Naive B cell (primary cell): Measurements from ENCODE around the gene TACR1. TPM values are rescaled to one million over a fixed set of nuclear protein-coding genes. Genes with fewer than 3 reads are reported as not detected.

ENCODE experiments used
- ATAC-seq, 2 donors: fragments of 150-1000 bp; cut with Tn5 transposase; 2 replicates each; pipeline ENCODE4 v1.10.0; 2021; ENCODE audit warnings: low read depth in 2 of 2, mild to moderate bottlenecking in 2 of 2, moderate library complexity in 2 of 2
- DNase-seq: peaks from one replicate; pipeline ENCODE4 v3.0.0; 2022
- H3K27ac Mint-ChIP-seq, 6 donors: one replicate each; pipeline ENCODE4 v1.8.0; 2020 to 2022; ENCODE audit warnings: mild to moderate bottlenecking in 6 of 6, mixed read lengths in 6 of 6, moderate library complexity in 5 of 6, inconsistent platforms in 2 of 6
- H3K27me3 Mint-ChIP-seq, 3 donors: one replicate each; pipeline ENCODE4 v1.8.0; 2021 to 2022; ENCODE audit warnings: mixed read lengths in 3 of 3, mild to moderate bottlenecking in 1 of 3
- H3K36me3 Mint-ChIP-seq, 2 donors: one replicate each; pipeline ENCODE4 v1.8.0; 2020 to 2022; ENCODE audit warnings: mixed read lengths in 2 of 2, inconsistent platforms in 1 of 2, mild to moderate bottlenecking in 1 of 2
- H3K4me1 Mint-ChIP-seq, 3 donors: one replicate each; pipeline ENCODE4 v1.8.0; 2020 to 2022; ENCODE audit warnings: mixed read lengths in 3 of 3, inconsistent platforms in 1 of 3, mild to moderate bottlenecking in 1 of 3, moderate library complexity in 1 of 3
- H3K4me3 Mint-ChIP-seq, 8 donors: one replicate each; pipeline ENCODE4 v1.8.0; 2020 to 2022; ENCODE audit warnings: mild to moderate bottlenecking in 8 of 8, mixed read lengths in 8 of 8, moderate library complexity in 8 of 8, inconsistent platforms in 2 of 8
- H3K9me3 Mint-ChIP-seq, 7 donors: one replicate each; pipeline ENCODE4 v1.8.0; 2020 to 2022; ENCODE audit warnings: mixed read lengths in 7 of 7, mild to moderate bottlenecking in 5 of 7, inconsistent platforms in 2 of 7, moderate library complexity in 1 of 7
- polyA plus RNA-seq, 6 donors: library from polyadenylated mRNA; unstranded; fragments of 300-500 nt; fragmentation: Illumina TruSeq; gene quantifications; one replicate each; pipeline ENCODE4 v1.2.3, GENCODE V29; 2021; ENCODE audit warnings: low read depth in 6 of 6

TACR1 gene
- polyA plus RNA-seq, 6 donors from 2014 or later, result 0.04 to 0.15 (median 0.14) TPM; not detected in 3

GRCh38 chr2:75130171-75130570, 69.1 kb downstream of the TACR1 start:
- Mint-ChIP-seq H3K4me3 (no peak overlapping the region), H3K4me1 (no peaks in the 10 kb centered on the region), H3K27me3 (no peaks in the 10 kb centered on the region), H3K36me3 (no peaks in the 10 kb centered on the region), H3K27ac (peak overlapping the region in 1 of 6 donors; percentile 16), H3K9me3 (peaks cover 0 to 9% (median 3%) of the 10 kb centered on the region in 7 donors)
- DNase-seq, result no peak
- ATAC-seq, result no peak

GRCh38 chr2:75123876-75124275, 75.4 kb downstream of the TACR1 start:
- Mint-ChIP-seq H3K36me3 (no peaks in the 10 kb centered on the region), H3K4me1 (no peaks in the 10 kb centered on the region), H3K27ac (no peak overlapping the region), H3K9me3 (peaks cover 0 to 9% (median 3%) of the 10 kb centered on the region in 7 donors), H3K4me3 (no peak overlapping the region), H3K27me3 (no peaks in the 10 kb centered on the region)
- ATAC-seq (no peak), DNase-seq (no peak)

- Mint-ChIP-seq H3K4me3 (no peak overlapping the region), H3K27me3 (peaks cover 0 to 9% (median 0%) of the 10 kb centered on the region in 3 donors), H3K36me3 (no peaks in the 10 kb centered on the region), H3K4me1 (no peaks in the 10 kb centered on the region), H3K9me3 (no peaks in the 10 kb centered on the region), H3K27ac (peak overlapping the region in 1 of 6 donors; percentile 42)
- ATAC-seq (no peak), DNase-seq (no peak)
Measured at GRCh38 chr2:75113231-75113869, 86.0 kb downstream of the TACR1 start.

GRCh38 chr2:75108937-75109482, 90.3 kb downstream of the TACR1 start:
- Mint-ChIP-seq H3K4me1 (no peaks in the 10 kb centered on the region), H3K27ac (no peak overlapping the region), H3K36me3 (peaks cover 0 to 3% of the 10 kb centered on the region in 2 donors), H3K4me3 (no peak overlapping the region), H3K9me3 (peaks cover 0 to 3% (median 0%) of the 10 kb centered on the region in 7 donors), H3K27me3 (peaks cover 4 to 18% (median 5%) of the 10 kb centered on the region in 3 donors)
- DNase-seq, result no peak
- ATAC-seq, result no peak

GRCh38 chr2:75102011-75102410, 97.3 kb downstream of the TACR1 start:
- DNase-seq (no peak), ATAC-seq (no peak)
- H3K27ac Mint-ChIP-seq, result no peak overlapping the region
- peaks cover 8 to 16% (median 13%) of the 10 kb centered on the region in 3 donors for H3K27me3 Mint-ChIP-seq
- H3K4me1 Mint-ChIP-seq, result peaks cover 0 to 6% (median 3%) of the 10 kb centered on the region in 3 donors
- H3K36me3 Mint-ChIP-seq, result peaks cover 8% of the 10 kb centered on the region in 2 donors
- no peak overlapping the region for H3K4me3 Mint-ChIP-seq
- peaks cover 0 to 14% (median 7%) of the 10 kb centered on the region in 7 donors for H3K9me3 Mint-ChIP-seq

- Mint-ChIP-seq H3K4me3 (no peak overlapping the region), H3K4me1 (peaks cover 0 to 6% (median 3%) of the 10 kb centered on the region in 3 donors), H3K9me3 (peaks cover 0 to 14% (median 7%) of the 10 kb centered on the region in 7 donors), H3K27me3 (peaks cover 8 to 15% (median 12%) of the 10 kb centered on the region in 3 donors), H3K27ac (no peak overlapping the region), H3K36me3 (peaks cover 8% of the 10 kb centered on the region in 2 donors)
- ATAC-seq, result no peak
- no peak for DNase-seq
Measured at GRCh38 chr2:75100801-75101151, 98.5 kb downstream of the TACR1 start.

GRCh38 chr2:75100011-75100800, 99.1 kb downstream of the TACR1 start:
- Mint-ChIP-seq H3K4me1 (peaks cover 0 to 6% (median 3%) of the 10 kb centered on the region in 3 donors), H3K27ac (no peak overlapping the region), H3K36me3 (peaks cover 8% of the 10 kb centered on the region in 2 donors), H3K4me3 (no peak overlapping the region), H3K27me3 (peaks cover 8 to 15% (median 12%) of the 10 kb centered on the region in 3 donors), H3K9me3 (peaks cover 0 to 14% (median 7%) of the 10 kb centered on the region in 7 donors)
- ATAC-seq, result no peak
- DNase-seq, result no peak

GRCh38 chr2:75099521-75099922, 99.8 kb downstream of the TACR1 start:
- Mint-ChIP-seq H3K27ac (no peak overlapping the region), H3K4me3 (no peak overlapping the region), H3K36me3 (peaks cover 6 to 11% of the 10 kb centered on the region in 2 donors), H3K9me3 (peaks cover 0 to 14% (median 6%) of the 10 kb centered on the region in 7 donors), H3K4me1 (peaks cover 0 to 6% (median 6%) of the 10 kb centered on the region in 3 donors), H3K27me3 (peaks cover 6 to 18% (median 13%) of the 10 kb centered on the region in 3 donors)
- ATAC-seq (no peak), DNase-seq (no peak)

- Mint-ChIP-seq H3K9me3 (peaks cover 0 to 9% (median 6%) of the 10 kb centered on the region in 7 donors), H3K4me3 (no peak overlapping the region), H3K27me3 (peaks cover 4 to 23% (median 12%) of the 10 kb centered on the region in 3 donors), H3K4me1 (peaks cover 0 to 9% (median 6%) of the 10 kb centered on the region in 3 donors), H3K36me3 (peaks cover 5 to 17% of the 10 kb centered on the region in 2 donors), H3K27ac (no peak overlapping the region)
- ATAC-seq (no peak), DNase-seq (no peak)
Measured at GRCh38 chr2:75098856-75099255, 100.5 kb downstream of the TACR1 start.

- H3K27ac Mint-ChIP-seq, result no peak overlapping the region
- peaks cover 4 to 23% (median 12%) of the 10 kb centered on the region in 3 donors for H3K27me3 Mint-ChIP-seq
- peaks cover 0 to 5% (median 3%) of the 10 kb centered on the region in 7 donors for H3K9me3 Mint-ChIP-seq
- no peak overlapping the region for H3K4me3 Mint-ChIP-seq
- H3K4me1 Mint-ChIP-seq, result peaks cover 0 to 9% (median 6%) of the 10 kb centered on the region in 3 donors
- DNase-seq (no peak), ATAC-seq (no peak)
- peaks cover 5 to 17% of the 10 kb centered on the region in 2 donors for H3K36me3 Mint-ChIP-seq
Measured at GRCh38 chr2:75097831-75098230, 101.5 kb downstream of the TACR1 start.

GRCh38 chr2:75094405-75094804, 104.9 kb downstream of the TACR1 start:
- Mint-ChIP-seq H3K27ac (no peak overlapping the region), H3K36me3 (peaks cover 0 to 23% of the 10 kb centered on the region in 2 donors), H3K9me3 (peaks cover 0 to 6% (median 0%) of the 10 kb centered on the region in 7 donors), H3K4me1 (peaks cover 0 to 9% (median 6%) of the 10 kb centered on the region in 3 donors), H3K27me3 (peaks cover under 1 to 33% (median 5%) of the 10 kb centered on the region in 3 donors), H3K4me3 (no peak overlapping the region)
- DNase-seq (no peak), ATAC-seq (no peak)

- H3K27me3 Mint-ChIP-seq, result peaks cover 0 to 39% (median 4%) of the 10 kb centered on the region in 3 donors
- H3K4me1 Mint-ChIP-seq, result peaks cover 0 to 9% (median 0%) of the 10 kb centered on the region in 3 donors
- DNase-seq (no peak), ATAC-seq (no peak)
- H3K4me3 Mint-ChIP-seq, result no peak overlapping the region
- no peak overlapping the region for H3K27ac Mint-ChIP-seq
- H3K9me3 Mint-ChIP-seq, result peaks cover 0 to 6% (median 0%) of the 10 kb centered on the region in 7 donors
- H3K36me3 Mint-ChIP-seq, result peaks cover 4 to 31% of the 10 kb centered on the region in 2 donors
Measured at GRCh38 chr2:75090770-75091515, 108.4 kb downstream of the TACR1 start.

- H3K4me1 Mint-ChIP-seq, result peaks cover 0 to 6% (median 0%) of the 10 kb centered on the region in 3 donors
- ATAC-seq (no peak), DNase-seq (no peak)
- H3K27ac Mint-ChIP-seq, result peak overlapping the region in 1 of 6 donors; percentile 5
- H3K4me3 Mint-ChIP-seq, result no peak overlapping the region
- H3K36me3 Mint-ChIP-seq, result peaks cover 4 to 28% of the 10 kb centered on the region in 2 donors
- H3K9me3 Mint-ChIP-seq, result peaks cover 0 to 6% (median 0%) of the 10 kb centered on the region in 7 donors
- peaks cover 0 to 32% (median 4%) of the 10 kb centered on the region in 3 donors for H3K27me3 Mint-ChIP-seq
Measured at GRCh38 chr2:75089471-75089870, 109.8 kb downstream of the TACR1 start.
